HUES64 (cell line): Measurements from ENCODE around the gene ITPRIPL1.

ENCODE experiments used
- H3K27ac ChIP-seq: 2 replicates; pipeline ENCODE4 v1.7.0; 2013; ENCODE audit warnings: low read depth, low read length, inconsistent platforms
- H3K27me3 ChIP-seq: 2 replicates; pipeline ENCODE4 v1.6.1; 2013; ENCODE audit warnings: mild to moderate bottlenecking, low read length; ENCODE audit not compliant: insufficient read depth
- H3K36me3 ChIP-seq: 2 replicates; pipeline ENCODE4 v1.6.1; 2013; ENCODE audit warnings: mild to moderate bottlenecking, low read length; ENCODE audit not compliant: insufficient read depth
- H3K4me1 ChIP-seq: 2 replicates; pipeline ENCODE4 v1.6.1; 2013; ENCODE audit warnings: mild to moderate bottlenecking, low read length, moderate library complexity; ENCODE audit not compliant: insufficient read depth
- H3K4me3 ChIP-seq: 2 replicates; pipeline ENCODE4 v1.5.1; 2013; ENCODE audit warnings: mild to moderate bottlenecking, low read length, moderate library complexity
- H3K9ac ChIP-seq: 2 replicates; pipeline ENCODE4 v1.6.1; 2013; ENCODE audit warnings: mild to moderate bottlenecking, low read depth, low read length
- H3K9me3 ChIP-seq: 2 replicates; pipeline ENCODE4 v1.6.1; 2013; ENCODE audit warnings: low read depth, low read length; ENCODE audit not compliant: insufficient read depth
- WGBS: fragments of 150-250, 120-280 bp; methylation state at CpG from one replicate; pipeline ENCODE4 v1.1.7; 2013; ENCODE audit warnings: missing lambda C conversion rate; 5-methylcytosine and 5-hydroxymethylcytosine counted together

ITPRIPL1 gene

GRCh38 chr2:96323849-96324248 lies 1.3 kb upstream of the ITPRIPL1 start:
- H3K4me3 ChIP-seq, result no peak overlapping the region
- H3K36me3 ChIP-seq, result peaks cover 14% of the 10 kb centered on the region
- H3K9ac ChIP-seq, result no peak overlapping the region
- peaks cover 8% of the 10 kb centered on the region; the same call in 1 of the 2 replicates for H3K4me1 ChIP-seq
- peaks cover 75% of the 10 kb centered on the region for H3K27me3 ChIP-seq
- WGBS, result 75% methylated on average over 1 of the region's 1 CpG
- H3K27ac ChIP-seq, result no peak overlapping the region
- no peaks in the 10 kb centered on the region for H3K9me3 ChIP-seq

GRCh38 chr2:96324721-96325040 lies 436 bp upstream of the ITPRIPL1 start:
- no peak overlapping the region for H3K27ac ChIP-seq
- peak overlapping the region; percentile 71 for H3K4me3 ChIP-seq

DNA sequence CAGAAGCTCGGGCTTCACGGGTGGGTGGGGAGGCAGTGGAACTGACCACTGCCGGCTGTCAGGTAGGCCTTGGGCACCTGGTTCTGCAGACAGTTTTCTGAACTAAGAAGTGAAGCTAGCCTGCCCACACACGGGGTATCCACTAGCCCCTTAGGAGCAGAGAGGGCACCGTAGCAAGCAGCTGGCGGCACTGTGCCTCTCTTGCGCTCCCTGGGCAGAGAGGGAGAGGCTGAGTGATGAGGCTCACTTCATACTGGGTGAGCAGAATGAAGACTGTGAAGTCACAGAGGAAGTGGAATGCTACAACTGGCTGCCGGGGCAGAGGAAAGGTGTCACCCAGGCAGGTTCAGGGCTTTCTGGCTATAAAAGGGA lies 753 bp downstream of the ITPRIPL1 start:
- Histone ChIP-seq H3K4me3 (peak overlapping the region; percentile 71), H3K27me3 (peaks cover 55% of the 10 kb centered on the region), H3K4me1 (peaks cover 4% of the 10 kb centered on the region; the same call in 1 of the 2 replicates), H3K36me3 (peaks cover 14% of the 10 kb centered on the region), H3K27ac (no peak overlapping the region), H3K9ac (peak overlapping the region; percentile 66; the same call in 1 of the 2 replicates), H3K9me3 (no peaks in the 10 kb centered on the region)
- 52% methylated on average over 8 of the region's 8 CpGs for WGBS

More at GRCh38 chr2:96324721-96325040, 436 bp upstream of the ITPRIPL1 start:
- Histone ChIP-seq H3K27me3 (peaks cover 67% of the 10 kb centered on the region), H3K4me1 (peaks cover 8% of the 10 kb centered on the region; the same call in 1 of the 2 replicates), H3K36me3 (peaks cover 14% of the 10 kb centered on the region), H3K9me3 (no peaks in the 10 kb centered on the region), H3K9ac (peak overlapping the region; percentile 66)
- WGBS, result 22% methylated on average over 5 of the region's 6 CpGs

DNA sequence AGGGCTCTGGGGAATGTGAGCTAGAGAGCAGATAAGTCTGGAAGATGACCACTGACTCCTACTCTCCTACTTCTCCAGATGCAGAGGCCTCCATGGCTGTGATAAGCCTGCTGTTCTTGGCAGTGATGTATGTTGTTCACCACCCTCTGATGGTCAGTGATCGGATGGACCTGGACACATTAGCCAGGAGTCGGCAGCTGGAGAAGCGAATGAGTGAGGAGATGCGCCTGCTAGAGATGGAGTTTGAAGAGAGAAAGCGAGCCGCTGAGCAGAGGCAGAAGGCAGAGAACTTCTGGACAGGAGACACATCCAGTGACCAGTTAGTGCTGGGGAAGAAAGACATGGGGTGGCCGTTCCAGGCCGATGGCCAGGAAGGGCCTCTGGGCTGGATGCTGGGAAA lies 1.4 kb downstream of the ITPRIPL1 start:
- H3K9me3 ChIP-seq, result no peaks in the 10 kb centered on the region
- H3K4me1 ChIP-seq, result 0 out of 2 replicates have a peak, but pooled peaks cover 3% of the 10 kb centered on the region
- peaks cover 48% of the 10 kb centered on the region for H3K27me3 ChIP-seq
- 94% methylated on average over 8 of the region's 8 CpGs for WGBS
- H3K27ac ChIP-seq, result no peak overlapping the region
- peaks cover 14% of the 10 kb centered on the region for H3K36me3 ChIP-seq
- no peak overlapping the region for H3K9ac ChIP-seq
- H3K4me3 ChIP-seq, result no peak overlapping the region

GRCh38 chr2:96326990-96327820 lies 2.1 kb downstream of the ITPRIPL1 start:
- 95% methylated on average over 21 of the region's 21 CpGs for WGBS
- no peak overlapping the region for H3K27ac ChIP-seq
- peaks cover 14% of the 10 kb centered on the region for H3K36me3 ChIP-seq
- 0 out of 2 replicates have a peak, but pooled peaks cover 3% of the 10 kb centered on the region for H3K4me1 ChIP-seq
- H3K4me3 ChIP-seq, result no peak overlapping the region
- no peaks in the 10 kb centered on the region for H3K9me3 ChIP-seq
- H3K27me3 ChIP-seq, result peaks cover 42% of the 10 kb centered on the region
- no peak overlapping the region for H3K9ac ChIP-seq

DNA sequence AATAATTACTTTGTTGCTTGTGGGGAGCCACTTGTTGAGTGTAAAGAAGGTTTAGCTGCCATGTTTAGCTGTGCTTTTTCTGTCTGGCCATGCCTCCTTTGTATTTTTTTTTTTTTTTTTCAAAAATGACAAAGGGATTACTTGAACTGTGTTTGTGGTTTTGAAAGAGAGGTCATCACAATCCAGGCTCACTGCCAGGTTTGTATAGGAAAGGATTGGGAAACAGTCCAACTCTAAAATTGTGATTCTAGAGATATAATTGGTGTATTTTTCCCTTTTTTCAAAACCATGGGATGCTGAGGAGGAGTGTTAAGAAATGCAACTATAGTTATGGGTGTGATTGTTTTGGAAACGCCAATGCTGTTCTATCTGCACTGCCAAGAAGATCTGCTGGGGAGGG lies 4.3 kb downstream of the ITPRIPL1 start:
- H3K4me3 ChIP-seq, result no peak overlapping the region
- no peak overlapping the region for H3K9ac ChIP-seq
- WGBS, result 92% methylated on average over 1 of the region's 1 CpG
- peaks cover 19% of the 10 kb centered on the region for H3K27me3 ChIP-seq
- no peaks in the 10 kb centered on the region for H3K9me3 ChIP-seq
- 0 out of 2 replicates have a peak, but pooled peaks cover 3% of the 10 kb centered on the region for H3K4me1 ChIP-seq
- no peak overlapping the region for H3K27ac ChIP-seq
- H3K36me3 ChIP-seq, result peaks cover 14% of the 10 kb centered on the region

DNA sequence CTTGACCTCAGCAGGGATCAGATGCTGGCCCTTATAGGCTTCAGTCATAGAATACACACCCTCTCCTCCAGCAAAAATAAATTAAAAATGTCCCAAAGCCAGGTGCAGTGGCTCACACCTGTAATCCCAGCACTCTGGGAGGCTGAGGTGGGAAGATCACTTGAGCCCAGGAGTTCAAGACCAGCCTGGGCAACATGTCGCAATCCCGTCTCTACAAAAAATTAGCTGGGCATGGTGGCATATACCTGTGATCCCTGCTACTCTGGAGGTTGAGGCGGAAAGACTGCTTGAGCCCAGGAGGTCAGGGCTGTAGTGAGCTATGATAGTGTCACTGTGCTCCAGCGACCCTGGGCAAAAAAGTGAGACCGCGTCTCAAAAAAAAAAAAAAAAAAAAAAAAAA lies 4.8 kb downstream of the ITPRIPL1 start:
- H3K4me3 ChIP-seq, result no peak overlapping the region
- H3K27me3 ChIP-seq, result peaks cover 15% of the 10 kb centered on the region
- H3K4me1 ChIP-seq, result 0 out of 2 replicates have a peak, but pooled peaks cover 3% of the 10 kb centered on the region
- WGBS, result 95% methylated on average over 6 of the region's 6 CpGs
- no peaks in the 10 kb centered on the region for H3K9me3 ChIP-seq
- no peak overlapping the region for H3K9ac ChIP-seq
- peaks cover 14% of the 10 kb centered on the region for H3K36me3 ChIP-seq
- H3K27ac ChIP-seq, result no peak overlapping the region

- 97% methylated on average over 1 of the region's 1 CpG for WGBS
- Histone ChIP-seq H3K36me3 (peaks cover 14% of the 10 kb centered on the region), H3K9ac (no peak overlapping the region), H3K27ac (no peak overlapping the region), H3K27me3 (peaks cover 12% of the 10 kb centered on the region), H3K9me3 (no peaks in the 10 kb centered on the region), H3K4me1 (0 out of 2 replicates have a peak, but pooled peaks cover 3% of the 10 kb centered on the region), H3K4me3 (no peak overlapping the region)
Measured at GRCh38 chr2:96330407-96330806, 5.3 kb downstream of the ITPRIPL1 start.

- peaks cover 3% of the 10 kb centered on the region; the same call in 1 of the 2 replicates for H3K4me1 ChIP-seq
- H3K27me3 ChIP-seq, result no peaks in the 10 kb centered on the region
- no peaks in the 10 kb centered on the region for H3K9me3 ChIP-seq
- WGBS, result 94% methylated on average over 3 of the region's 3 CpGs
- no peak overlapping the region for H3K27ac ChIP-seq
- H3K36me3 ChIP-seq, result 0 out of 2 replicates have a peak, but pooled peaks cover under 1% of the 10 kb centered on the region
- H3K9ac ChIP-seq, result no peak overlapping the region
- no peak overlapping the region for H3K4me3 ChIP-seq
Measured at GRCh38 chr2:96333708-96334107, 8.6 kb downstream of the ITPRIPL1 start.

DNA sequence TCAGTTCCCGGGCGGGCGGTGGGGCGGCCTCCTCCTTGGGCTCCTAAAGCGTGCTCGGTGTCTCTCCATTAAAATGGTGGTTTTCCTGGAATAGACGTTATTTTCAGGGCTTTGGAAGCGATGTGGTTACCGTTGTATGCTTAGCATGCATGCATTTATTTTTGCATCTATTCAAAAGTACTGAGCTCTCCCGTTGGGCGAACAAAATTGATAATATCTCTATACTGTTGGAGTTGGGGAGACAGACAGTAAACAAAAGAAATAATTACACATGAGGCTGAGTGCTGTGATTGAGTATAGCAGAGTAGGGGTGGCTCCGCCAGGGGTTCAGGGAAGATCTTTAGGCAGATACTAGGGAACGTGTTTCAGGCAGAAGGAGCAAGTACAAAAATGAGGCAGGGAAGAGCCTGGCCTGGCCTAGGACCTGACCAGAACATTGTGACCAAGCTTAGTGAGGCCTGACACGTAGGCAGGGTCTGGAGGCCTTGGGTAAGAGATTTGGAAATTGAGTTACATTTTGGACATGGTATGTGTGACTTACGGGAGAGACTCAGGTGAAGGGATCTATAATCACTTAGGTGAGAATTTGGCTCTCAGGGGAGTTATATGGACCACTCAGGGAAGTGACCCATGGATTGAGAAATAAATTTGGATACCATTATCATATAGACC lies 11.1 kb downstream of the ITPRIPL1 start:
- Histone ChIP-seq H3K27me3 (no peaks in the 10 kb centered on the region), H3K27ac (peak overlapping the region; percentile 57), H3K4me1 (peaks cover 3% of the 10 kb centered on the region; the same call in 1 of the 2 replicates), H3K4me3 (peak overlapping the region; percentile 93), H3K9me3 (no peaks in the 10 kb centered on the region), H3K36me3 (peaks cover 9% of the 10 kb centered on the region), H3K9ac (peak overlapping the region; percentile 94)
- 15% methylated on average over 13 of the region's 15 CpGs for WGBS

GRCh38 chr2:96336873-96337272 lies 11.8 kb downstream of the ITPRIPL1 start:
- 94% methylated on average over 3 of the region's 3 CpGs for WGBS
- peaks cover 14% of the 10 kb centered on the region for H3K36me3 ChIP-seq
- peak overlapping the region; percentile 93; the same call in 1 of the 2 replicates for H3K4me3 ChIP-seq
- peak overlapping the region; percentile 94; the same call in 1 of the 2 replicates for H3K9ac ChIP-seq
- peaks cover 3% of the 10 kb centered on the region; the same call in 1 of the 2 replicates for H3K4me1 ChIP-seq
- H3K27ac ChIP-seq, result no peak overlapping the region
- H3K9me3 ChIP-seq, result no peaks in the 10 kb centered on the region
- H3K27me3 ChIP-seq, result no peaks in the 10 kb centered on the region
